ENCODE results near the gene LRRC9.

The LRRC9 gene

DNA sequence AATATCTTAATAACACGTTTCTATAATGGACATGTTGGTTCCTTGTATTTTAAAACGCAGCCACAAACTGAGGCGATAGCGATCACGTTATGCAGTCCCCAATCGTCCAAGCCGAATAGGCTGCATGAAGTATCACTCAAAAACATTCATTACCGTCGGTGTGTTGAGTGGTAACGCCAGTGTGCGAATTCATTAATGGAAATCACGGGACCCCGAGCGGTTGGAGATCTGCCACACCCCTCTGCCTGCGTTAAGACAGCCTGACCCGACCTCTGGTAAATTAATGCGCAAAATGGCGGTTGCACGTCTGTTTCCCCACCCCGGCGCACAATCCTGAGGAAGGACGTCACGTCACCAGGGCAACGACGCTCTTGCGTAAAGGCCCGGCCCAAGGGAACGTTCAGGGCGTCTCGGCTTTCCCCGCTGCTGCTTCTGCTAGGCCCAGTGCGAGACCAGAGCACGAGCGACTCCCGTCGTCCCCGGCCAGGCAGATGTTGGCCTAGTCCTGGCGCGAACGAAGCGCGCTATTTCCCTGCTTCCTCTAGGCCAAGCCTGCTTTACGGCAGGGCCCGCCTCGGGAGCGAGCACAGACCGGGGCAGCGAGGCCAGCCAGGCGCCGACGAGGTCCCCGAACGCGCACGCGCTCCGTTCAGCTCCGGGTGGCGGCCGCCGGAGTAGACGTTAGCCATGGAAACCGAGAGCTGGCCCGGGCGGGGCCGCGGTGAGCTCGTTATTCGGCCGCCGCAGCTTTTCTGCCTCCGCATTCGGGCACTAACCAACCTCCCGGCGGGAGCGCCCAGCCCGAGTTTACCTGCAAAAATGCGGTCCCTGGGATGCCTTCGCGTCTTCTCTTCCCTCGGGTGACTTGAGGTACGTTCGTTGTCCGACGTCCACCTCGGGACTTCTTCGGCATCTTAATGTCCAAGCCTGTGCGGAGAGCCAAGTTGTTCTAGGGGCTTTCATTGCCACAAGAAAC lies 171.9 kb downstream of the LRRC9 start, which contains the start of gene PCNX4:
TSS of gene PCNX4 (plus strand) at position 374 of the 976 bp plus-strand sequence. CDS start 15,716 bp downstream, outside the sequence.
- no peaks in the 10 kb centered on the region for H3K36me3 ChIP-seq (ENCODE audit: control insufficient read depth in 4 of 4, insufficient read depth in 4 of 4, low read length in 3 of 4)
- H3K9me3 ChIP-seq (ENCODE audit: control extremely low read depth in 1 of 5, control insufficient read depth in 4 of 5, insufficient read depth in 2 of 5, low read depth in 1 of 5, low read length in 4 of 5): no peaks in the 10 kb centered on the region
- no peaks in the 10 kb centered on the region for H3K27me3 ChIP-seq (replicated peaks in 2 of 5; ENCODE audit: control insufficient read depth in 4 of 5, insufficient read depth in 5 of 5, low read length in 4 of 5)
- ChIA-PET CTCF (interaction anchor here (0.8 to 2.4 kb wide), 11 partner anchors 12 to 199 kb away, joined by 3 to 10 read pairs (median 3); partner anchors contain the start of gene DHRS7), POLR2A (interaction anchor here (1.1 to 1.4 kb wide), 3 partner anchors 9 to 157 kb away, joined by 4 to 6 read pairs (median 4); partner anchors contain the start of genes DHRS7 and PPM1A)
- peak within 1 kb of the TSS; percentile 77 to 99 (median 97) for H3K4me3 ChIP-seq (ENCODE audit: control insufficient read depth in 1 of 7, extremely low read depth in 1 of 7, insufficient read depth in 4 of 7, low read depth in 2 of 7, low read length in 6 of 7)
- peak; percentile 99 to 100 (median 99) for DNase-seq
- peaks cover 3 to 25% (median 19%) of the 10 kb centered on the region in 4 experiments for H3K4me1 ChIP-seq (ENCODE audit: control extremely low read depth in 1 of 4, control insufficient read depth in 4 of 4, insufficient read depth in 4 of 4, low read length in 3 of 4)
- peak within 1 kb of the TSS; percentile 97 to 99 for H3K27ac ChIP-seq (ENCODE audit: insufficient read depth in 1 of 2, low read depth in 1 of 2, low read length in 2 of 2, poor library complexity in 1 of 2, severe bottlenecking in 2 of 2)
- 0% methylated on average over 81 of the region's 88 CpGs for WGBS (ENCODE audit: insufficient coverage)

DNA sequence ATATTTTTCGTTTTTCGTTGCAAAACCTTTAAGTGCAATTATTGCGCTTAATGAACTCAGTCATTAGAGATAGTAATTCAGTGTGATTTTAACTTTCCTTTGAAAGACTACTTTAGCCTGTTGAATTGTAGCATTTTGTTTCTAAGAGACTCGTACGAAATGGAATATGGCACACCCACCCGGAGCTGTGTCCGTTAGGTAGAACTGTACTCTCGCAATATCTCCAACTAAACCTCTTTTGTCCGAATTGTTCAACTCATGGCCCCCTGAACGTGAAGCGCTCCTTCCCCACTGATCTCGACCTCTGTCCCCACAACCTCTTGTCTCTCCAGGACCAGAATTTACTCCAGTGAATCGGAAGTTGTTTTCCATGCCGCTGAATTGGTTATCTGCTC lies 172.6 kb downstream of the LRRC9 start:
- H3K9me3 ChIP-seq (ENCODE audit: control extremely low read depth in 1 of 5, control insufficient read depth in 4 of 5, insufficient read depth in 2 of 5, low read depth in 1 of 5, low read length in 4 of 5): no peaks in the 10 kb centered on the region
- CTCF ChIA-PET: interaction anchor here (1.1 to 1.5 kb wide), 7 partner anchors 16 to 198 kb away, joined by 3 to 6 read pairs (median 3); partner anchors contain the start of gene DHRS7
- peak overlapping the region; percentile 77 to 99 (median 97) for H3K4me3 ChIP-seq (ENCODE audit: control insufficient read depth in 1 of 7, extremely low read depth in 1 of 7, insufficient read depth in 4 of 7, low read depth in 2 of 7, low read length in 6 of 7)
- peak; percentile 31 to 60 (median 50) for DNase-seq
- POLR2A ChIA-PET: interaction anchor here (1.1 to 1.4 kb wide), 2 partner anchors 73 to 156 kb away, joined by 4 to 6 read pairs; partner anchors contain the start of genes DHRS7 and PPM1A
- H3K27ac ChIP-seq (ENCODE audit: insufficient read depth in 1 of 2, low read depth in 1 of 2, low read length in 2 of 2, poor library complexity in 1 of 2, severe bottlenecking in 2 of 2): peak overlapping the region; percentile 97 to 99
- peaks cover 0 to 5% (median 3%) of the 10 kb centered on the region in 4 experiments for H3K36me3 ChIP-seq (ENCODE audit: control insufficient read depth in 4 of 4, insufficient read depth in 4 of 4, low read length in 3 of 4)
- H3K4me1 ChIP-seq (ENCODE audit: control extremely low read depth in 1 of 4, control insufficient read depth in 4 of 4, insufficient read depth in 4 of 4, low read length in 3 of 4): peaks cover 3 to 25% (median 19%) of the 10 kb centered on the region in 4 experiments
- WGBS (ENCODE audit: insufficient coverage): 1% methylated on average over 11 of the region's 14 CpGs
- no peaks in the 10 kb centered on the region for H3K27me3 ChIP-seq (replicated peaks in 2 of 5; ENCODE audit: control insufficient read depth in 4 of 5, insufficient read depth in 5 of 5, low read length in 4 of 5)

DNA sequence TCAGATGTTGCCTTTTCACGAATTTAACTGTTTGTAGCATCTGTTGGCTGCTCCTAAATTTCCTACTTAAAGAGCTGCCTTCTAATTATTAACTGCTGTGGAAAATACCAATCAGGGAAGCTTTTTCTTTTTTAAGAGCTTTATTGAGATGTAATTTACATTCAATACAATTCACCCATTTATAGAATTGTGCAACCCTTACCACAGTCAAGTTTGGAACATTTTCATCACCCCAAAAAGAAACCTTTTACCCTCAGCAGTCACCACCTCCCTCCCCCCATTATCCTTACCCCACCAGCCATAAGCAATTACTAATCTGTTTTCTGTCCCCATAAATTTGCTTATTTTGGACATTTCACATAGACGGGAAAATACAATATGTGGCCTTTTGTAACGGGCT lies 173.1 kb downstream of the LRRC9 start:
- no peaks in the 10 kb centered on the region for H3K9me3 ChIP-seq (ENCODE audit: control extremely low read depth in 1 of 5, control insufficient read depth in 4 of 5, insufficient read depth in 2 of 5, low read depth in 1 of 5, low read length in 4 of 5)
- ChIA-PET POLR2A (interaction anchor here (1.4 kb wide), 1 partner anchor 73 kb away, joined by 6 read pairs; the partner anchor contains the start of gene DHRS7), CTCF (interaction anchor here (0.7 to 1.5 kb wide), 8 partner anchors 16 to 198 kb away, joined by 3 to 6 read pairs (median 3); no protein-coding TSS in a partner anchor)
- peak in 2 of 3 donors; percentile 13 to 37 for DNase-seq
- H3K4me1 ChIP-seq (ENCODE audit: control extremely low read depth in 1 of 4, control insufficient read depth in 4 of 4, insufficient read depth in 4 of 4, low read length in 3 of 4): peaks cover 3 to 25% (median 19%) of the 10 kb centered on the region in 4 experiments
- peak overlapping the region; percentile 97 to 99 for H3K27ac ChIP-seq (ENCODE audit: insufficient read depth in 1 of 2, low read depth in 1 of 2, low read length in 2 of 2, poor library complexity in 1 of 2, severe bottlenecking in 2 of 2)
- H3K36me3 ChIP-seq (ENCODE audit: control insufficient read depth in 4 of 4, insufficient read depth in 4 of 4, low read length in 3 of 4): peaks cover 0 to 11% (median 8%) of the 10 kb centered on the region in 4 experiments
- H3K4me3 ChIP-seq (ENCODE audit: control insufficient read depth in 1 of 7, extremely low read depth in 1 of 7, insufficient read depth in 4 of 7, low read depth in 2 of 7, low read length in 6 of 7): peak overlapping the region in 6 of 7 experiments; percentile 93 to 99 (median 97)
- H3K27me3 ChIP-seq (replicated peaks in 2 of 5; ENCODE audit: control insufficient read depth in 4 of 5, insufficient read depth in 5 of 5, low read length in 4 of 5): no peaks in the 10 kb centered on the region
- WGBS (ENCODE audit: insufficient coverage): no CpG with 5 or more reads among the region's 3 CpGs

DNA sequence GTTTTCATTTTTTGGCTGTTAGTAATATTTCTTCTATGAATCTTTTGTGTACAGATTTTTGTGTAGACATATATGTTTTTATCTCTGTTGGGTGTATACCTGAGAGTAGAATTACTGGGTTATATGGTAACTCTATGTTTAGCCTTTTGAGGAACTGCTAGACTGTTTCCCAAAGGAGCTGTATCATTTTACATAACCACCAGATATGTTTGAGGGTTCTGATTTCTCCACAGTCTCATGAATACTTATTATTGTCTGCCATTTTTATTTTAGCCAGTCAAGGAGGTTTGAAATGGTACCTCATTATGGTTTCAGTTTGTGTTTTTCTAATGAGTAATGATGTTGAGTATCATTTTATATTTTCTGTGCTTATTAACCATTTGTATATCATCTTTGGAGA lies 173.7 kb downstream of the LRRC9 start:
- no peaks in the 10 kb centered on the region for H3K27me3 ChIP-seq (replicated peaks in 2 of 5; ENCODE audit: control insufficient read depth in 4 of 5, insufficient read depth in 5 of 5, low read length in 4 of 5)
- peak overlapping the region in 6 of 7 experiments; percentile 93 to 99 (median 97) for H3K4me3 ChIP-seq (ENCODE audit: control insufficient read depth in 1 of 7, extremely low read depth in 1 of 7, insufficient read depth in 4 of 7, low read depth in 2 of 7, low read length in 6 of 7)
- CTCF ChIA-PET: interaction anchor here (0.7 to 1.5 kb wide), 4 partner anchors 15 to 91 kb away, joined by 3 to 6 read pairs (median 4); no protein-coding TSS in a partner anchor
- H3K27ac ChIP-seq (ENCODE audit: insufficient read depth in 1 of 2, low read depth in 1 of 2, low read length in 2 of 2, poor library complexity in 1 of 2, severe bottlenecking in 2 of 2): peak overlapping the region; percentile 97 to 99
- DNase-seq: peak in 2 of 3 donors; percentile 6 to 13
- no peaks in the 10 kb centered on the region for H3K9me3 ChIP-seq (ENCODE audit: control extremely low read depth in 1 of 5, control insufficient read depth in 4 of 5, insufficient read depth in 2 of 5, low read depth in 1 of 5, low read length in 4 of 5)
- H3K36me3 ChIP-seq (ENCODE audit: control insufficient read depth in 4 of 4, insufficient read depth in 4 of 4, low read length in 3 of 4): peaks cover 0 to 16% (median 11%) of the 10 kb centered on the region in 4 experiments
- H3K4me1 ChIP-seq (ENCODE audit: control extremely low read depth in 1 of 4, control insufficient read depth in 4 of 4, insufficient read depth in 4 of 4, low read length in 3 of 4): peaks cover 3 to 25% (median 19%) of the 10 kb centered on the region in 4 experiments
- POLR2A ChIA-PET: interaction anchor here (0.6 kb wide), 1 partner anchor 231 kb away, joined by 4 read pairs; no protein-coding TSS in a partner anchor

DNA sequence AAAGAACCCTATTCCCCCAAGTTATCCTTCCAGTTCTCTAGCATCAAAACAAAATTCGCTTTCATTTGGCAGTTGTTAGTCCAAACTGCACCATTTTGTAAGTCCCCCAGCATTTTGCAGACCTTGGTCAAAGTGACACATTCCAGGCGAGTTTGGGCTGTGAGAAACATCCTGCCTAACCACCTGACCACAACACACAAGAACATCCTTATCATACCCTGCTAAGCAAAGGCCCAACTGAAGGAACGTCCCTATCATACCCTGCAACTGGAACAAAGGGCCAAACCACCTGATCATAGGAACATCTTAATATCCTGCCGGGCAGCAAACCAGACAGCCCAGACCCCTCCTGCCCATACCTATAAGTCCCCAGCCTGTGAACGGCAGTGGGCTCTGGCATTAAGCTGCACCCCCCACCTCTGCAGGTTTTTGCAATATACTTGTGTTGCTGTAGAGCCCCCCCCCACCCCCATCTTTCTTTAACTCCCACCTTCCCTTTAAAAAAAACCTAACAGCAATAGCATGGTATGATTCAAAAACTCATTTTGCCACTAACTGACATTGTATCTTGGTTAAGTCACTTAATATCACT lies 174.5 kb downstream of the LRRC9 start:
- H3K36me3 ChIP-seq (ENCODE audit: control insufficient read depth in 4 of 4, insufficient read depth in 4 of 4, low read length in 3 of 4): peaks cover 0 to 19% (median 11%) of the 10 kb centered on the region in 4 experiments
- no peak overlapping the region for H3K27ac ChIP-seq (ENCODE audit: insufficient read depth in 1 of 2, low read depth in 1 of 2, low read length in 2 of 2, poor library complexity in 1 of 2, severe bottlenecking in 2 of 2)
- peak in 2 of 3 donors; percentile 35 to 66 for DNase-seq
- ChIA-PET POLR2A (no interaction called here), CTCF (interaction anchor here (1.5 kb wide), 1 partner anchor 91 kb away, joined by 4 read pairs; no protein-coding TSS in a partner anchor)
- no peaks in the 10 kb centered on the region for H3K27me3 ChIP-seq (replicated peaks in 2 of 5; ENCODE audit: control insufficient read depth in 4 of 5, insufficient read depth in 5 of 5, low read length in 4 of 5)
- H3K9me3 ChIP-seq (ENCODE audit: control extremely low read depth in 1 of 5, control insufficient read depth in 4 of 5, insufficient read depth in 2 of 5, low read depth in 1 of 5, low read length in 4 of 5): no peaks in the 10 kb centered on the region
- peaks cover 3 to 25% (median 19%) of the 10 kb centered on the region in 4 experiments for H3K4me1 ChIP-seq (ENCODE audit: control extremely low read depth in 1 of 4, control insufficient read depth in 4 of 4, insufficient read depth in 4 of 4, low read length in 3 of 4)
- 55% methylated on average over 5 of the region's 5 CpGs for WGBS (ENCODE audit: insufficient coverage)
- peak overlapping the region in 3 of 7 experiments; percentile 16 to 93 (median 54) for H3K4me3 ChIP-seq (ENCODE audit: control insufficient read depth in 1 of 7, extremely low read depth in 1 of 7, insufficient read depth in 4 of 7, low read depth in 2 of 7, low read length in 6 of 7)

DNA sequence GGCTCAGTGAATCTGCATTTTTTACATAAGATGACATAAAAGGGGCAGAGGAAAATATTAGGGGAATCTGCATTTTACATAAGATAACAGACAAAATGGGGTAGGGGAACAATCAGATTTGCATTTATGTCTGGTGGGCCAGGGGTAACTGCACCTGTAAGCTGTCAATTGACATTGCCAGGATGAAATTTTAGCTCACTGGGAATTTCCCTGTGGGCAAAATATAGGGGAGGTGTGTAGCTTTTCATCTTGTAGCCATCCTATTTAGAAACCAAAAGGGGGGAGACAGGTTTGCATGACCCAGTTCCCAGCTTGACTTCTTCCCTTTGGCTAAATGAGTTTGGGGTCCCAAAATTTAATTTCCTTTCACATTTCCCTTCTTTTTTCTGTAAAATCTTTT lies 175.3 kb downstream of the LRRC9 start:
- Histone ChIP-seq H3K9me3 (ENCODE audit: control extremely low read depth in 1 of 5, control insufficient read depth in 4 of 5, insufficient read depth in 2 of 5, low read depth in 1 of 5, low read length in 4 of 5) (no peaks in the 10 kb centered on the region), H3K36me3 (ENCODE audit: control insufficient read depth in 4 of 4, insufficient read depth in 4 of 4, low read length in 3 of 4) (peaks cover 0 to 19% (median 11%) of the 10 kb centered on the region in 4 experiments), H3K27me3 (replicated peaks in 2 of 5; ENCODE audit: control insufficient read depth in 4 of 5, insufficient read depth in 5 of 5, low read length in 4 of 5) (no peaks in the 10 kb centered on the region), H3K4me3 (ENCODE audit: control insufficient read depth in 1 of 7, extremely low read depth in 1 of 7, insufficient read depth in 4 of 7, low read depth in 2 of 7, low read length in 6 of 7) (no peak overlapping the region), H3K27ac (ENCODE audit: insufficient read depth in 1 of 2, low read depth in 1 of 2, low read length in 2 of 2, poor library complexity in 1 of 2, severe bottlenecking in 2 of 2) (no peak overlapping the region), H3K4me1 (ENCODE audit: control extremely low read depth in 1 of 4, control insufficient read depth in 4 of 4, insufficient read depth in 4 of 4, low read length in 3 of 4) (peaks cover 3 to 25% (median 19%) of the 10 kb centered on the region in 4 experiments)
- peak in 1 of 3 donors; percentile 13 for DNase-seq
- POLR2A ChIA-PET: no interaction called here
- CTCF ChIA-PET: interaction anchor here (1.0 kb wide), 1 partner anchor 30 kb away, joined by 4 read pairs; no protein-coding TSS in a partner anchor

Data from common myeloid progenitor, CD34-positive (primary cell).